ENCODE results near the gene MMAB.

DNA sequence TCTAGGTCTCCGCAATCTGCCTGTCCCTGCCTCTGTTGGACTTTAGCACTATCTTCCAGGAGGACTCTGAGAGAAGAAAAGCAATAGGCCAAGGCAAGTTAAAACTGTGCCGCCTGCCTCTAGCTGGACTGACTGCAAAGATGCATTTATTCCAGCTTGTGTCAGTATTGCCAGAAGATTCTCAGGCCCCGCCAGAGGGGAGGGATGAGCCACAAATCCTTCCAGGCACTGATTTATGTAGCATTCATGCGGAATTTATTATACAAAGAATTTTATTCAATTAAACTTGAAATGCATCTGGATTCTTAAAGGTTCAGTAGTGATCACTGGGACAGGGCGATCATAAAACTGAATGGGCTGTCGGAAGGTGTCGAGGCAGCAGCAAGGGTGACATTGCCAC, 19.8 kb downstream of the MMAB start:
- TF ChIP-seq, protein P1, sequence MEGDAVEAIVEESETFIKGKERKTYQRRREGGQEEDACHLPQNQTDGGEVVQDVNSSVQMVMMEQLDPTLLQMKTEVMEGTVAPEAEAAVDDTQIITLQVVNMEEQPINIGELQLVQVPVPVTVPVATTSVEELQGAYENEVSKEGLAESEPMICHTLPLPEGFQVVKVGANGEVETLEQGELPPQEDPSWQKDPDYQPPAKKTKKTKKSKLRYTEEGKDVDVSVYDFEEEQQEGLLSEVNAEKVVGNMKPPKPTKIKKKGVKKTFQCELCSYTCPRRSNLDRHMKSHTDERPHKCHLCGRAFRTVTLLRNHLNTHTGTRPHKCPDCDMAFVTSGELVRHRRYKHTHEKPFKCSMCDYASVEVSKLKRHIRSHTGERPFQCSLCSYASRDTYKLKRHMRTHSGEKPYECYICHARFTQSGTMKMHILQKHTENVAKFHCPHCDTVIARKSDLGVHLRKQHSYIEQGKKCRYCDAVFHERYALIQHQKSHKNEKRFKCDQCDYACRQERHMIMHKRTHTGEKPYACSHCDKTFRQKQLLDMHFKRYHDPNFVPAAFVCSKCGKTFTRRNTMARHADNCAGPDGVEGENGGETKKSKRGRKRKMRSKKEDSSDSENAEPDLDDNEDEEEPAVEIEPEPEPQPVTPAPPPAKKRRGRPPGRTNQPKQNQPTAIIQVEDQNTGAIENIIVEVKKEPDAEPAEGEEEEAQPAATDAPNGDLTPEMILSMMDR (IDR thresholded peaks at IDR 0.05) = no peak
- no peak for TF ChIP-seq POLR2A (IDR thresholded peaks at IDR 0.05)
